SHP77 (cell line): ENCODE data around the gene NRBP1.
"Not testable (repeated sequence)": the region's sequence is repeated elsewhere in the genome, so short reads cannot be mapped to it uniquely, and the experiment has no call there.

Experiments used
- DNase-seq, 2 experiments: peaks; one replicate each; lab custom pipeline; 2025; lab: John Stamatoyannopoulos, UW

The NRBP1 gene

DNA sequence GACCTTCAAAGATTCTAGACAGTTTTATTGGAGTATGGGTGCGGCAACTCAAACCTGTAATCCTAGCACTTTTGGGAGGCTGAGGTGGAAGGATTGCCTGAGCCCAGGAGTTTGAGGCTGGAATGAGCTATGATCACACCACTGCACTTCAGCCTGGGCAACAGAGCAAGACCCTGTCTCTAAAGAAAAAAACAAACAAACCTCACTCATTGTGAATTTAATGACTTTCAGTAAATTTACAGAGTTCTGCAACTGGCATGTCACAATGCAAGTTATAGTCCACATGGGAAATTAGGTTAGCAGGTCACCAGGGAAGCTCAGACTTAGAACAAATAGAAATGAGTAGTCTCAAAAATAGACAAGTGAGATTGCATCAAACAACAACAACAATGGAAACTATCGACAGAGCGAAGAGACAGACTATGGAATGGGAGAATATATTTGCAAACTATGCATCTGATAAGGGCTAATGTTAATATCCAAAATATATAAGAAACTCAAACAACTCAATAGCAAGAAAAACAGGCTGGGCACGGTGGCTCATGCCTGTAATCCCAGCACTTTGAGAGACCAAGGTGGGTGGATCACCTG is 6.7 kb upstream of the NRBP1 start:
- no peak for DNase-seq

GRCh38 chr2:27422958-27423357 is 5.5 kb upstream of the NRBP1 start:
- no peak for DNase-seq

GRCh38 chr2:27425039-27425438 is 3.4 kb upstream of the NRBP1 start:
- DNase-seq: not testable (repeated sequence)

GRCh38 chr2:27427863-27428212 is 593 bp upstream of the NRBP1 start:
- no peak for DNase-seq

- DNase-seq: peak; percentile 53 to 79
These were observed 629 bp downstream of the NRBP1 start for GRCh38 chr2:27428978-27429541.

- DNase-seq: no peak
These were observed 3.0 kb downstream of the NRBP1 start for GRCh38 chr2:27431395-27431794.

- DNase-seq: no peak
These were observed 7.2 kb downstream of the NRBP1 start for GRCh38 chr2:27435628-27436027.

DNA sequence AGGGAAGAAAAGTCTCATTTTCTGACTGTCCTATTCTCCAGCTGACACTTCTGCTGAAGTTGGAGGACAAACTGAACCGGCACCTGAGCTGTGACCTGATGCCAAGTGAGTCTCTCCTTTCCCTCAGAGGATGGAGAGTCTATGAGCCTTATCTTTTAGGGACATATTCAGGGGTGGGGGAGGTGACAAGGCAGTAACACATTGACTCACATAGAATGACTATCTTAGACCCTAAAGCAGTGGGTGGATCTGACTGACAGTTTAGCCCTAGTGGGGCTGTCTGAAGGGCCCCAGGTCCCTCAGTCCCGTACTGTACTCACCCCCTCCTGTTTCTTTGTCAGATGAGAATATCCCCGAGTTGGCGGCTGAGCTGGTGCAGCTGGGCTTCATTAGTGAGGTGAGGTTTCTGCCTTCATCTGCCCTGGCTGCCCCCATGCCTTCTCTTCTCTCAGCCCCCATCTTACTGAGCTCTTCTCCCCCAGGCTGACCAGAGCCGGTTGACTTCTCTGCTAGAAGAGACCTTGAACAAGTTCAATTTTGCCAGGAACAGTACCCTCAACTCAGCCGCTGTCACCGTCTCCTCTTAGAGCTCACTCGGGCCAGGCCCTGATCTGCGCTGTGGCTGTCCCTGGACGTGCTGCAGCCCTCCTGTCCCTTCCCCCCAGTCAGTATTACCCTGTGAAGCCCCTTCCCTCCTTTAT is 12.9 kb downstream of the NRBP1 start:
- DNase-seq: no peak

DNA sequence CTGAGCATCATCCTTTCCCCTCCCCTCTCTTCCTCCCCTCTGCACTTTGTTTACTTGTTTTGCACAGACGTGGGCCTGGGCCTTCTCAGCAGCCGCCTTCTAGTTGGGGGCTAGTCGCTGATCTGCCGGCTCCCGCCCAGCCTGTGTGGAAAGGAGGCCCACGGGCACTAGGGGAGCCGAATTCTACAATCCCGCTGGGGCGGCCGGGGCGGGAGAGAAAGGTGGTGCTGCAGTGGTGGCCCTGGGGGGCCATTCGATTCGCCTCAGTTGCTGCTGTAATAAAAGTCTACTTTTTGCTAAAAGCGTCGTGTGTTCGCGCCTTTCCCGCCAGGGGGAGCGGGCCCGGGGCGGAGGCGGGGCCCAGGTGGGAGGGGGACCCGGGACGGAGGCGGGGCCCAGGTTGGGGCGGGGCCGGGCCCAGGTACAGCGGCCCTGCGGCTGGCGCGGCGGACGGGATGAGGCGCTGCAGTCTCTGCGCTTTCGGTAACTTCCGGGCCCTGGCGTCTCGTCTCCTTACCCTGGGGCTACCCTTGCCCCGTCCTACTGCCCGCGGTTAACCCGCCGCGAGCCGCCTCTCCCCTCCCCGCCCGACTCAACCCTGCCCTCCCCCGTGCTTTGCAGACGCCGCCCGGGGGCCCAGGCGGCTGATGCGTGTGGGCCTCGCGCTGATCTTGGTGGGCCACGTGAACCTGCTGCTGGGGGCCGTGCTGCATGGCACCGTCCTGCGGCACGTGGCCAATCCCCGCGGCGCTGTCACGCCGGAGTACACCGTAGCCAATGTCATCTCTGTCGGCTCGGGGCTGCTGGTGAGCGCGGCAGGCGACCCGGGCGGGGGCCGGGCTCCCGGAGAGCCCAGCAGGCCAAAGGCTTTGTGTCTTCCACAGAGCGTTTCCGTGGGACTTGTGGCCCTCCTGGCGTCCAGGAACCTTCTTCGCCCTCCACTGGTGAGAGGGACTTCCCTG is 13.8 kb downstream of the NRBP1 start, which contains the start of gene KRTCAP3:
Gene KRTCAP3, plus strand, starts transcription at position 424 of the 962 bp plus-strand sequence. Its CDS starts 32 bp downstream, at position 456.
- no peak for DNase-seq

GRCh38 chr2:27442920-27443282 is 14.5 kb downstream of the NRBP1 start:
- DNase-seq: no peak

DNA sequence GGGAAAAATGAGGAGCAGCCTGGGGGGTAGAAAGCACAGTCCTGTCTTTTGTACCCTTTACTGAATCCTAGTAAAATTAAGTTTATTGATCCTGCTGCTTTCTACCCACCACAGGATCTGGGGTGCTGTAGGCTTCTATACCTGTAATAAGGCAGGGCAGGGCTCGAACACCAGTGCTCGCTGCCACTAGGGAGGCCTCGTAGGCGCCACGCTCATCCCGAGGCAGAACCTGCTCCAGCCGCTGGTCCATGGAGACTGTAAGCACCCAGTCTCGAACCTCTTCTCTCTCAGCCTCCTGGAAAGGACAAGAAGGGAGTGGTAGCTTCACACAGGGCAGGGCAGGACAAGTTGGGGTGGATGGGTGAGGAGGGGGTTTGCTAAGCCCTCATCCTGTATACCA is 16.7 kb downstream of the NRBP1 start:
- no peak for DNase-seq

- no peak for DNase-seq
These were observed 17.2 kb downstream of the NRBP1 start for GRCh38 chr2:27445615-27446014.

DNA sequence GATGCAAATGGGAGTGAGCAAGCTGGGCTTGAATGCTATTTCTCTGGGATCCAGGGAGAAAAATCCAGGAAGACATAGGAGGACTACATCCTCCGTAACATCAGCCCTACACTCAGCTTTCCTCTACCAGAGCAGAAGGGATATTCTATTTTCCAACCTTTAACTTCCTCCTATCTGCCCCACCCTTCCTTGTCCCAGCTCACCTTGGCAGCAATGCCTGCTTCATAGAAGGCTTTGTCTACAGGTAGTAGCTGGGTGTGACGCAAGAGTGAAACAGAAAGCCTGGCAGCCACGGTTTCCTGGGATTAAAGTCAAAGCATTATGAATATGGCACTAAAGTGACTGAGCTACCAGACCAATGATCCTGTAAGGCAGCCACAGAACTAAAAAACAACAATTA is 17.6 kb downstream of the NRBP1 start:
- no peak for DNase-seq

DNA sequence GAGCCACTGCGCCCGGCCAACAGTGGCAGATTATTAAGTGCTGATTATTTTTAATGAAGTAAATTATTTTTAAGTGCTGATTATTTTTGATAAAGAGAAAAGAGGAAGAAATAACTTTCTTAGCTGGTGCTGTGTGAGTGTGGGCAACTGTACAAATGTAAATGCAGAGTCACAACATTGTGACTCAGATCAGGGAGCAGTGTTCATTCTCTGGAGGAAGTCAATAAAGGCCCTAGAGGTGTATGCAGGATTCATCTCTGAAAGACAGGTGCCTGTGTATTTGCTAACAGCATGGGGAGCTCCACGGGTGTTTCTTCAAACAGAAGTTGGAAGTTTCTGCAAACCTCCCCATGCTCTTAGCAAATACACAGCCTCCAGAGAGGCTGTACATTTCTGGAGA is 19.9 kb downstream of the NRBP1 start:
- no peak for DNase-seq

DNA sequence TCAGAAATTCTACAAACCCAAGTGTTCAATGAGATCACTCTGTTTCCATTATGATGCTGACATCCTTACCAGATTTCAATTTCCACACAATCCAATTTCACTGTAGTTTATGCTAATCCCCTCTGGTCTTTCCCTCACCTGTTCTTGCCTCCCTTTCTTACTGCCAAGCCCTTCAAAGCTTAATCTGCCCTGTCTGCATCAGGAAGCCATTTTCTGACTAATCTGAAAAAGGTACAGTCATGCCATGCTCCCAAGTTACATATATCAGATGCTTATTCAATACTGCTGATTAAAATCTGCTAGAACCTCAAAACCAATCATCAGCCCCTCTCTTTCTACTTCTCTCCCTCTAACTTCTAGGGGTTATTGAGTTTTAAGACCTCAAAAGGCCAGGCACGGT is 22.7 kb downstream of the NRBP1 start:
- DNase-seq: no peak

DNA sequence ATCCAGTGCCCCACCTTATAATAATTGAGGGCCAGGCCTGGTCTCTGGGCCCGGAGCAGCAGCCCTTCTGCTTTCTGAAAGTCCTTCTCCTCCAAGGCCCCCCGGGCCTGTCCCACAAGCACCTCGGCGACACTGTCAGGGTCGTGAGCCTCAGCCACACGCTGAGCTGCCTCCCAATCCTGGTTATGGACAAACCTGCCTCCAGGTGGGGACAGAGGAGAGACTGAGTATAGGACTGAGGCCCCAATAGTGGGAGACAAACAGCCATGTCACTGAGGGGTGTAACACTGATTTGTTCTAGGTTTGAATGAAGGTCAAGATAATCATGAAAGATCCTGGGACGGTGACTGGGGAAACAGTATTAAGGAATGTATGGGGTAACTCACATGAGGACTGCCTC is 25.5 kb downstream of the NRBP1 start:
- DNase-seq: no peak

DNA sequence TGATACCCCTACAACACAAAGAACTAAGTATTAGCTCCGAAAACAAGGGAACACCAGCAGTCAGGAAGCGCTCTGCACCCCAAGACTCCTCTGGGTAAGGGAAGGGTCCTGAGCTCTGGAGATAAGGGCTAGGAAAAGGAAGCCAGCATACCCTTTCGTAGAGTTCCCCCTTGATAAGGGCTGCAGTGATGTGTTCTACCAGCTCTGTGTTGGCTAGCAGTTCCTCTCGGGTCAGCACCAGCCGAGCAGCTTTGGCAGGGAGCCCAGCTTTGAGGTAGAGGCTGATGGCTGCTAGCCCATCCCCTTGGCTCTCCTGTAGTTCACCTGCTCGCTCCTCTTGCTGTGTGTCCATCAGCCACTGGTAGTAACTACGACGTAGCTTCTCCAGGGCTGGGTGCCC is 32.7 kb downstream of the NRBP1 start:
- no peak for DNase-seq

- no peak for DNase-seq
These were observed 36.0 kb downstream of the NRBP1 start for GRCh38 chr2:27464443-27464842.

- DNase-seq: no peak
These were observed 43.5 kb downstream of the NRBP1 start for GRCh38 chr2:27471961-27472360.

DNA sequence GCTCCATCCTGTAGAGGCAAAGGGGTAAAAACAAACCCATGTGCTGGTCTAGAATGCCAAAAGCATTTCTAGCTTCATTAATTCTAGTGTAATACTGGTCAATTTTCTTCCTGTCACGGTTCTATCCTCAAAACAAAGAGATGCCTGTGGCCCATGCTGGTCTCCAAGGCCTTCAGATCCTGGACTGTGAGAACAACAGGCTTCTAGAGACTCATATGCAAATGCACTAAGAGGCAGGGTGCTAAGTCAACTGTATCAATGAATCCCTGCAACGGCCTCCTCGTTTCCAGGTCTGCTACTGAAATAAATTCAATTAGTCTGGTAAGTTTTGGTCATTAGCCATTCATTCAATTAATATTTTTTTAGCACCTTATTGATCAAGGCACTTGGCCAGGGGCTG is 57.1 kb downstream of the NRBP1 start:
- no peak for DNase-seq

- DNase-seq: peak in 1 of 2 experiments; percentile 33
These were observed 60.7 kb downstream of the NRBP1 start for GRCh38 chr2:27489118-27489497.
